ENCODE measurements around the gene TMED9.
A peak's percentile ranks its signal among the peaks of the same experiment; 100 is the strongest.

Gene TMED9

DNA sequence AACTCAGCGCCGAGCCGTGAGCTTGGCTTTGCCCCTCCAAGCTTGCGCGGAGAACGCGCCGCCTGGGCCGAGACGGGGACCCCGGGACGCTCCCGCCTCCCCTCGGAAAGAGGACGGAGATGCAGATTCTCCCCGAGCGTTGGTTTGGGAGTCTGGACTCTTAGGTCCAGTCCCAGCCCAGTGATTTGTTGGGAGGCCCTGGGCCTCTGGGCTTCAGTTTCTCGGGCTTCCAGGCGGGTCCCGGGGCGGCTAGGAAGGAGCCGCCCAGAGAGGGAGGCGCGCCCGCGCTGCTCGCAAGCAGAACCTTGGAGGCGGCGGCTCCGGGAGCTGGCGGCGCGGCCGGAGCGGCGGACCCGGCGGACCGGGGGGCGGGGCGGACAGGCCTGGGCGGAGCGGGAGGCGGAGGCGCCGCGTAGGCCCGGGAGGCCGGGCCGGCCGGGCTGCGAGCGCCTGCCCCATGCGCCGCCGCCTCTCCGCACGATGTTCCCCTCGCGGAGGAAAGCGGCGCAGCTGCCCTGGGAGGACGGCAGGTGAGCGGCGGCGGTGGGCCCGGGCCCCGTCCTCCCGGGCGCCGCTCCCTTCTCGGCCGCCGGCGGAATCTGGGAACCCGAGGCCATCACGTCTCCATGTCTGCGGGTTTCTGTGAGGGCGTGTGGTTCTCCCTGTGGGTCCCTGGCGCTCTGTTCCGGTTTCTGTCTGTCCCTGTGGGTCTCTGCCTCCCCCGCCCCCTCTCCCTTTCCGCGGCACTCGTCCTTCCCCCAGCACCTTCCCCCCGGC lies 7.9 kb downstream of the TMED9 start, which contains the start of gene B4GALT7:
TSS of gene B4GALT7 (plus strand) at position 402 of the 777 bp plus-strand sequence. CDS start at position 481, 79 bp downstream.
- TF ChIP-seq, protein P1, sequence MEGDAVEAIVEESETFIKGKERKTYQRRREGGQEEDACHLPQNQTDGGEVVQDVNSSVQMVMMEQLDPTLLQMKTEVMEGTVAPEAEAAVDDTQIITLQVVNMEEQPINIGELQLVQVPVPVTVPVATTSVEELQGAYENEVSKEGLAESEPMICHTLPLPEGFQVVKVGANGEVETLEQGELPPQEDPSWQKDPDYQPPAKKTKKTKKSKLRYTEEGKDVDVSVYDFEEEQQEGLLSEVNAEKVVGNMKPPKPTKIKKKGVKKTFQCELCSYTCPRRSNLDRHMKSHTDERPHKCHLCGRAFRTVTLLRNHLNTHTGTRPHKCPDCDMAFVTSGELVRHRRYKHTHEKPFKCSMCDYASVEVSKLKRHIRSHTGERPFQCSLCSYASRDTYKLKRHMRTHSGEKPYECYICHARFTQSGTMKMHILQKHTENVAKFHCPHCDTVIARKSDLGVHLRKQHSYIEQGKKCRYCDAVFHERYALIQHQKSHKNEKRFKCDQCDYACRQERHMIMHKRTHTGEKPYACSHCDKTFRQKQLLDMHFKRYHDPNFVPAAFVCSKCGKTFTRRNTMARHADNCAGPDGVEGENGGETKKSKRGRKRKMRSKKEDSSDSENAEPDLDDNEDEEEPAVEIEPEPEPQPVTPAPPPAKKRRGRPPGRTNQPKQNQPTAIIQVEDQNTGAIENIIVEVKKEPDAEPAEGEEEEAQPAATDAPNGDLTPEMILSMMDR (IDR thresholded peaks at IDR 0.05; ENCODE audit: poor library complexity, severe bottlenecking) = peak; percentile 20
- Histone ChIP-seq H3K4me3 (ENCODE audit: severe bottlenecking) (peak within 1 kb of the TSS; percentile 95), H3K36me3 (ENCODE audit: low read depth) (peaks cover 14% of the 10 kb centered on the region), H3K9me3 (ENCODE audit: severe bottlenecking) (no peaks in the 10 kb centered on the region), H3K27me3 (ENCODE audit: insufficient read depth, poor library complexity, severe bottlenecking) (no peaks in the 10 kb centered on the region), H3K4me1 (ENCODE audit: insufficient read depth, poor library complexity, severe bottlenecking) (no peaks in the 10 kb centered on the region), H3K27ac (ENCODE audit: poor library complexity, severe bottlenecking) (peak within 1 kb of the TSS; percentile 46)
- peak; percentile 84 for DNase-seq (ENCODE audit: low spot score)
- peak; percentile 87 for ATAC-seq (ENCODE audit: low read depth)

- ATAC-seq (ENCODE audit: low read depth) (peak; percentile 22; the same call in 2 of the 3 replicates), DNase-seq (ENCODE audit: low spot score) (peak; percentile 24)
- peak overlapping the region; percentile 46 for H3K27ac ChIP-seq (ENCODE audit: poor library complexity, severe bottlenecking)
- no peaks in the 10 kb centered on the region for H3K9me3 ChIP-seq (ENCODE audit: severe bottlenecking)
- no peaks in the 10 kb centered on the region for H3K4me1 ChIP-seq (ENCODE audit: insufficient read depth, poor library complexity, severe bottlenecking)
- TF ChIP-seq, protein P1 (IDR thresholded peaks at IDR 0.05; ENCODE audit: poor library complexity, severe bottlenecking) = no peak
- H3K4me3 ChIP-seq (ENCODE audit: severe bottlenecking) = peak overlapping the region; percentile 95
- peaks cover 8% of the 10 kb centered on the region for H3K36me3 ChIP-seq (ENCODE audit: low read depth)
- no peaks in the 10 kb centered on the region for H3K27me3 ChIP-seq (ENCODE audit: insufficient read depth, poor library complexity, severe bottlenecking)
Observed at GRCh38 chr5:177600508-177601018, 8.6 kb downstream of the TMED9 start.

DNA sequence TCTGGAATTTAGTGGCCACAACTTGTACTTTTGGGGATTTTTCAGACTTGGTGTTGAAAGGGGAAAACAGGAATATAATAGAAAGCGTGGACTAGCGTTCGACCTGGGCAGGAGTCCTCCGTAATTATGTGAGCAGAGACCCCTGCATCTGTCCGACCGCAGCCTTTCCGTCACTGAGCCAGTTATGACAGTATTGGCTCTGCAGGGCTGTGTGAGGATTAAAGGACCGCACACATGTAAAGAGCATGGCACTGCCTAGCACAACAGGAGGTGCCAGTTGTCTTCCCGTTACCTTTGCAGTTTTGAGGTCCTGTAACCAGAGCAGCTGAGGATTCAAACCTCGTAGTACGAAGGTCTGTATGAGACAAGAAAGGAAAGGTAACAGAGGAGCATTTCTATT lies 9.1 kb downstream of the TMED9 start:
- no peaks in the 10 kb centered on the region for H3K27me3 ChIP-seq (ENCODE audit: insufficient read depth, poor library complexity, severe bottlenecking)
- no peak for ATAC-seq (ENCODE audit: low read depth)
- H3K27ac ChIP-seq (ENCODE audit: poor library complexity, severe bottlenecking) = peak overlapping the region; percentile 46
- H3K4me3 ChIP-seq (ENCODE audit: severe bottlenecking) = peak overlapping the region; percentile 95
- TF ChIP-seq, protein P1 (IDR thresholded peaks at IDR 0.05; ENCODE audit: poor library complexity, severe bottlenecking) = no peak
- H3K9me3 ChIP-seq (ENCODE audit: severe bottlenecking) = no peaks in the 10 kb centered on the region
- H3K4me1 ChIP-seq (ENCODE audit: insufficient read depth, poor library complexity, severe bottlenecking) = no peaks in the 10 kb centered on the region
- peaks cover 2% of the 10 kb centered on the region for H3K36me3 ChIP-seq (ENCODE audit: low read depth)
- DNase-seq (ENCODE audit: low spot score) = peak; percentile 32

DNA sequence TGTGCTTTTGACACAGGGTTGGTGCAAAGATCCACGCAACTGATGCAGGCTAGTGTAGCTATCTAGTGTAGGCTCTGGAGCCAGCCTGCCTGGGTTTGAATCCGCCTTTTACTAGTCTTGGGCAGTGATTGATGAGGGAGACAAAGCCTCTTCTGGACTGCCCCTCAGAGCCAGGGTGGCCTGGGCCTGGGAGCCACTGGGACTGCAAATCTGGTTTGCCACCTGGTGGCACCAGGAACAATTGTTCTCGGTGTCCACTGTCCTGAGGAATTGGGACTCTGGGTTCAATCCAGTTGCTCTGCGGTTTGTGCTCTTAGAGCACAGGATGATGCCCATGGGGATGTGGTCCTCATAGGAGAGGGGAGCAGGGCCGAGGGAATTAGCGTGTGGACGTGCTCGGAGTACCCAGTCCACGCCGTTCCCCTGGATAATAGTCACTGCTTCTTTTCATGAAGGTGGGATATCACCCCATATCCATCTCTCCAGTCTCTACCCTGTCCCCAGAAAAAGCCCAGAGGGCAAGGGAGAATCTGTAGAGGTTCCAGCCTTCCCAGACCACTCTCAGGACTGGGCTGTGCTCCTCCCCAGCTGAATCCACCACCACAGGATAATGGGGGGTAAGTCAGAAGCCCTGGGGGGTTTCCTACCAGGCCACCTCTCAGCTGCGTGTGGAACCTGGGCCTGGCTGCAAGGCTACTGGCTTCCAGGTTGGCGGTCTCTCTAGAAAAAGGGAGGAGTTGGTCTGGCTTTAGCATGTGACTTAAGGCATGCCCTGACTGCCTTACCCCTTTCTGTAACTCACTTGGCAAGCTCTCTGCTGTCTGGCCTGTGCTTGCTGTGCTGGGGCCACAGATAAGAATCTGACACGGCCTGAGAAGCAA lies 9.8 kb downstream of the TMED9 start:
- DNase-seq (ENCODE audit: low spot score) (peak; percentile 56), ATAC-seq (ENCODE audit: low read depth) (no peak)

More for the DNA sequence above, 9.8 kb downstream of the TMED9 start:
- Histone ChIP-seq H3K9me3 (ENCODE audit: severe bottlenecking) (no peaks in the 10 kb centered on the region), H3K27me3 (ENCODE audit: insufficient read depth, poor library complexity, severe bottlenecking) (no peaks in the 10 kb centered on the region), H3K4me1 (ENCODE audit: insufficient read depth, poor library complexity, severe bottlenecking) (no peaks in the 10 kb centered on the region), H3K36me3 (ENCODE audit: low read depth) (no peaks in the 10 kb centered on the region), H3K4me3 (ENCODE audit: severe bottlenecking) (no peak overlapping the region), H3K27ac (ENCODE audit: poor library complexity, severe bottlenecking) (no peak overlapping the region)
- TF ChIP-seq, protein P1 (IDR thresholded peaks at IDR 0.05; ENCODE audit: poor library complexity, severe bottlenecking) = peak; percentile 24
